Activated CD8-positive, alpha-beta T cell treated with anti-CD3 and anti-CD28 coated beads, Interleukin-2, amount 10 ng/mL, durations not matched to agents 7 days and 5 days (primary cell): ENCODE results near the gene NPTXR. TPM values are rescaled to one million over a fixed set of nuclear protein-coding genes. Genes with fewer than 3 reads are reported as not detected.

Experiments
- ATAC-seq: fragments of 150-1000 bp; cut with Tn5 transposase; one replicate; pipeline ENCODE4 v1.10.0; 2021; ENCODE audit warnings: moderate library complexity
- CTCF ChIA-PET: fragments of 350-600 bp; sonication (Branson Sonifier 250); formaldehyde crosslinking; loops from one replicate; lab custom pipeline; 2021; ENCODE audit warnings: antibody characterized with exemption; lab: Charles Lee
- POLR2A ChIA-PET: fragments of 350-600 bp; sonication (Branson Sonifier 250); formaldehyde crosslinking; loops from one replicate; lab custom pipeline; 2021; ENCODE audit warnings: antibody characterized with exemption; lab: Charles Lee
- DNase-seq: peaks from one replicate; pipeline ENCODE4 v3.0.0-alpha.2; 2020
- H3K27ac Mint-ChIP-seq: one replicate; pipeline ENCODE4 v1.8.0; 2021; ENCODE audit warnings: mild to moderate bottlenecking, mixed read lengths
- H3K27me3 Mint-ChIP-seq: one replicate; pipeline ENCODE4 v1.8.0; 2021; ENCODE audit warnings: low read depth, mixed read lengths
- H3K36me3 Mint-ChIP-seq: one replicate; pipeline ENCODE4 v1.8.0; 2021; ENCODE audit warnings: low read depth, mixed read lengths
- H3K4me1 Mint-ChIP-seq: one replicate; pipeline ENCODE4 v1.8.0; 2021; ENCODE audit warnings: low read depth, mixed read lengths
- H3K4me3 Mint-ChIP-seq: one replicate; pipeline ENCODE4 v1.8.0; 2021; ENCODE audit warnings: mild to moderate bottlenecking, mixed read lengths
- H3K9me3 Mint-ChIP-seq: one replicate; pipeline ENCODE4 v1.8.0; 2022; ENCODE audit warnings: mixed read lengths; ENCODE audit not compliant: insufficient read depth
- total RNA-seq, 2 experiments: library from RNA; stranded (reverse); gene quantifications; one replicate each; pipeline ENCODE4 v1.2.3, GENCODE V29; 2021

Gene NPTXR
- under 1 TPM; 0.68 to 0.76 TPM for total RNA-seq

DNA sequence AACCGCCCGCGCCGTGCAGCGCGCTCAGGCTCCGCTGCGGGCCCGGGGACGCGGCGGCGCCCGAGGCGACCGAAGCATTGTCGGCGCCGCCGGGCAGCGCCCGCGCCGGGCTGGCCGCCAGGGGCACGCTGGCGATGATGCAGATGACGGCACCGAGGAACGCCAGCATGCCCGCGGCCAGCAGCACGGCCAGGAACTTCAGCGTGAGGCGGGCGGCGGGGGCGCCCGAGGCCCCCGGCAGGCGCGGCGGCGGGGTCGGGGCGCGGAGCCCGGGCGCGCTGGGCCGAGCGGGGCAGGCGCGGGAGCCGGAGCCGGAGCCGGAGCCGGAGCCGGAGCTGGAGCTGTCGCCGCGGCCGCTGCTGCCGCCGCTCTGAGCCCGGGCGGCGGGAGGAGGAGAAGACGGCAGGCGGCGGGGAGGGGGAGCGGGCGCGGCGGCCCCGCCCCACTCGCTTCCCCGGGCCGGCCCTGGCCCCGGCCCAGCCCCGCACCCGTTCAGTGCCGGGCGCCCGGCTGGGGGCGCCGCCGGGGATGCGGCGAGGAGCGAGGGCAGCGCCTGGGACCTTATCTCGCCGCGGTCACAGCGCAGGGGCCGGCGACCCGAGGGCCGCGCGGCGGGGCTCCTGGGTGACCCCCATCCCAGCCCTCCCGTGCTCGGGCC lies at the start of gene NPTXR:
NPTXR (minus strand) TSS at position 372 of the 658 bp plus-strand sequence.
- Mint-ChIP-seq H3K4me1 (peaks cover 7% of the 10 kb centered on the region), H3K27me3 (peaks cover 56% of the 10 kb centered on the region), H3K36me3 (no peaks in the 10 kb centered on the region), H3K4me3 (peak within 1 kb of the TSS; percentile 61), H3K27ac (peak within 1 kb of the TSS; percentile 72), H3K9me3 (no peaks in the 10 kb centered on the region)
- ChIA-PET POLR2A (no interaction called here), CTCF (interaction anchor here (0.7 to 2.5 kb wide), 9 partner anchors 10 to 160 kb away, joined by 3 to 16 read pairs (median 6); no protein-coding TSS in a partner anchor)
- DNase-seq (no peak), ATAC-seq (peak; percentile 59)

- no peak for DNase-seq
- ATAC-seq = no peak
- ChIA-PET POLR2A (no interaction called here), CTCF (no interaction called here)
- Mint-ChIP-seq H3K4me3 (no peak overlapping the region), H3K9me3 (no peaks in the 10 kb centered on the region), H3K4me1 (no peaks in the 10 kb centered on the region), H3K27ac (no peak overlapping the region), H3K36me3 (no peaks in the 10 kb centered on the region), H3K27me3 (peaks cover 35% of the 10 kb centered on the region)
Measured at GRCh38 chr22:38891256-38891655, 47.4 kb upstream of the NPTXR start.

GRCh38 chr22:38890377-38890776 lies 46.5 kb upstream of the NPTXR start:
- H3K4me3 Mint-ChIP-seq = no peak overlapping the region
- H3K9me3 Mint-ChIP-seq = no peaks in the 10 kb centered on the region
- CTCF ChIA-PET = interaction anchor here (0.6 kb wide), 1 partner anchor 75 kb away, joined by 4 read pairs; no protein-coding TSS in a partner anchor
- DNase-seq = no peak
- POLR2A ChIA-PET = no interaction called here
- no peaks in the 10 kb centered on the region for H3K36me3 Mint-ChIP-seq
- H3K27me3 Mint-ChIP-seq = peaks cover 35% of the 10 kb centered on the region
- no peak overlapping the region for H3K27ac Mint-ChIP-seq
- no peak for ATAC-seq
- no peaks in the 10 kb centered on the region for H3K4me1 Mint-ChIP-seq

GRCh38 chr22:38886333-38886732 lies 42.5 kb upstream of the NPTXR start:
- Mint-ChIP-seq H3K36me3 (no peaks in the 10 kb centered on the region), H3K9me3 (no peaks in the 10 kb centered on the region), H3K4me3 (no peak overlapping the region), H3K27ac (no peak overlapping the region), H3K4me1 (peaks cover 6% of the 10 kb centered on the region), H3K27me3 (peaks cover 14% of the 10 kb centered on the region)
- CTCF ChIA-PET = no interaction called here
- no peak for DNase-seq
- POLR2A ChIA-PET = no interaction called here
- no peak for ATAC-seq

- Mint-ChIP-seq H3K9me3 (no peaks in the 10 kb centered on the region), H3K27me3 (peaks cover 16% of the 10 kb centered on the region), H3K4me3 (no peak overlapping the region), H3K4me1 (peaks cover 6% of the 10 kb centered on the region), H3K27ac (no peak overlapping the region), H3K36me3 (no peaks in the 10 kb centered on the region)
- ChIA-PET CTCF (interaction anchor here (0.7 to 2.1 kb wide), 2 partner anchors 13 to 120 kb away, joined by 3 to 7 read pairs; no protein-coding TSS in a partner anchor), POLR2A (no interaction called here)
- no peak for ATAC-seq
- no peak for DNase-seq
Measured at GRCh38 chr22:38882972-38883622, 39.3 kb upstream of the NPTXR start.

- Mint-ChIP-seq H3K27ac (no peak overlapping the region), H3K4me1 (peaks cover 6% of the 10 kb centered on the region), H3K9me3 (no peaks in the 10 kb centered on the region), H3K36me3 (no peaks in the 10 kb centered on the region), H3K4me3 (no peak overlapping the region), H3K27me3 (peaks cover 16% of the 10 kb centered on the region)
- ChIA-PET CTCF (interaction anchor here (0.7 to 2.1 kb wide), 2 partner anchors 12 to 121 kb away, joined by 3 to 7 read pairs; no protein-coding TSS in a partner anchor), POLR2A (no interaction called here)
- DNase-seq (no peak), ATAC-seq (no peak)
Measured at GRCh38 chr22:38881997-38882879, 38.4 kb upstream of the NPTXR start.

- ATAC-seq (no peak), DNase-seq (no peak)
- no peak overlapping the region for H3K4me3 Mint-ChIP-seq
- no peaks in the 10 kb centered on the region for H3K9me3 Mint-ChIP-seq
- H3K36me3 Mint-ChIP-seq = no peaks in the 10 kb centered on the region
- peaks cover 6% of the 10 kb centered on the region for H3K4me1 Mint-ChIP-seq
- H3K27ac Mint-ChIP-seq = no peak overlapping the region
- H3K27me3 Mint-ChIP-seq = peaks cover 16% of the 10 kb centered on the region
- ChIA-PET POLR2A (no interaction called here), CTCF (interaction anchor here (2.1 kb wide), 1 partner anchor 11 kb away, joined by 7 read pairs; no protein-coding TSS in a partner anchor)
Measured at GRCh38 chr22:38881464-38881871, 37.6 kb upstream of the NPTXR start.

DNA sequence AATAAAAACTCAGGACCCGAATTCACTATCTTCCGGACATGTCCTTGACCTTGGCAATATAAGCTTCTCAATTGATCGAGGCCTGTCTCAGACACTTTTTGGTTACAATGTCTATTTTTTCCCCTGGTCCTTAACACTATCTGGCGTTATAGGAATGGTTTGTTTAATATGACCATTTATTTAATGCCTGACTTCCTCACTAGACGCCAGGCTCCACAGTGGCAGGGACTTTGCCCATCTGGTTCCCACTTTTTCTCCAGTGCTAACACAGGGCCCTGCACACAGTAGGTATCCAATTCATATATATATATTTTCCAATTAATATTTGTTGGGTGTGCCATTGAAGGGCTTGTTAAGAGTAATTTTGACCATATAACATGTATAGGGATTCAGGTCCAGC lies 36.1 kb upstream of the NPTXR start:
- H3K4me1 Mint-ChIP-seq = peaks cover 6% of the 10 kb centered on the region
- peaks cover 17% of the 10 kb centered on the region for H3K27me3 Mint-ChIP-seq
- ChIA-PET POLR2A (interaction anchor here (0.5 kb wide), 1 partner anchor 160 kb away, joined by 4 read pairs; no protein-coding TSS in a partner anchor), CTCF (interaction anchor here (1.2 kb wide), 1 partner anchor 10 kb away, joined by 5 read pairs; no protein-coding TSS in a partner anchor)
- no peaks in the 10 kb centered on the region for H3K36me3 Mint-ChIP-seq
- no peaks in the 10 kb centered on the region for H3K9me3 Mint-ChIP-seq
- ATAC-seq = no peak
- no peak for DNase-seq
- H3K27ac Mint-ChIP-seq = no peak overlapping the region
- H3K4me3 Mint-ChIP-seq = no peak overlapping the region

GRCh38 chr22:38879108-38879729 lies 35.4 kb upstream of the NPTXR start:
- H3K27me3 Mint-ChIP-seq = peaks cover 23% of the 10 kb centered on the region
- CTCF ChIA-PET = interaction anchor here (1.7 to 2.2 kb wide), 2 partner anchors 9 to 10 kb away, joined by 5 to 8 read pairs; no protein-coding TSS in a partner anchor
- DNase-seq (no peak), ATAC-seq (no peak)
- no peaks in the 10 kb centered on the region for H3K36me3 Mint-ChIP-seq
- H3K4me3 Mint-ChIP-seq = no peak overlapping the region
- no peaks in the 10 kb centered on the region for H3K9me3 Mint-ChIP-seq
- POLR2A ChIA-PET = interaction anchor here (0.5 kb wide), 1 partner anchor 161 kb away, joined by 4 read pairs; no protein-coding TSS in a partner anchor
- peaks cover 8% of the 10 kb centered on the region for H3K4me1 Mint-ChIP-seq
- H3K27ac Mint-ChIP-seq = no peak overlapping the region

DNA sequence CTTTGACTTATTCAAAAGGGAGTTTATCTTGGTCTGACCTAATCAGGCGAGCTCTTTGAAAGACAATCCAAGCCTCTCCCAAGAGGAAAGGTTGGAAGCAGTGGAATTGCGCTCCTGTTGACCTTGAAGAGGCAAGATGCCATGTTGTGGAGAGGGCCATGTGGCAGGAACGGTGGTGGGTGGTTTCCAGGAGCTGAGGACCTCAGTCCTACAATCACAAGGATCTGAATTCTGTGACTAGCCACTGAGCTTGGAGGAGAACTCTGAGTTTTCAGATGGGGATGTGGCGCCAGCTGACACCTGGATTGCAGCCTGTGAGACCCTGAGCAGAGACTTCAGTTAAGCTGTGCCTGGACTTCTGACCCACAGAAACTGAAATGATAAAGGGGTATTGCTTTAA lies 34.2 kb upstream of the NPTXR start:
- no peak for DNase-seq
- ChIA-PET CTCF (interaction anchor here (1.7 to 2.2 kb wide), 2 partner anchors 8 to 9 kb away, joined by 5 to 8 read pairs; no protein-coding TSS in a partner anchor), POLR2A (no interaction called here)
- H3K27me3 Mint-ChIP-seq = peaks cover 33% of the 10 kb centered on the region
- no peaks in the 10 kb centered on the region for H3K36me3 Mint-ChIP-seq
- H3K27ac Mint-ChIP-seq = no peak overlapping the region
- no peaks in the 10 kb centered on the region for H3K9me3 Mint-ChIP-seq
- ATAC-seq = no peak
- peaks cover 17% of the 10 kb centered on the region for H3K4me1 Mint-ChIP-seq
- no peak overlapping the region for H3K4me3 Mint-ChIP-seq
